Measurements from ENCODE around the gene CALR3.
"Not testable (repeated sequence)": the region's sequence is repeated elsewhere in the genome, so short reads cannot be mapped to it uniquely, and the experiment has no call there.

CALR3 gene

GRCh38 chr19:16456652-16457194 lies 39.2 kb downstream of the CALR3 start:
- DNase-seq (ENCODE audit: low read depth): no peak

- no peak for DNase-seq (ENCODE audit: low read depth)
Measured at GRCh38 chr19:16455489-16455888, 40.5 kb downstream of the CALR3 start.

GRCh38 chr19:16454351-16454918 lies 41.5 kb downstream of the CALR3 start:
- DNase-seq (ENCODE audit: low read depth): no peak

GRCh38 chr19:16452325-16452724 lies 43.6 kb downstream of the CALR3 start:
- DNase-seq (ENCODE audit: low read depth): no peak

GRCh38 chr19:16449330-16449961 lies 46.5 kb downstream of the CALR3 start:
- no peak for DNase-seq (ENCODE audit: low read depth)

- DNase-seq (ENCODE audit: low read depth): not testable (repeated sequence)
Measured at GRCh38 chr19:16448872-16449271, 47.1 kb downstream of the CALR3 start.

GRCh38 chr19:16446724-16447368 lies 49.1 kb downstream of the CALR3 start:
- peak; percentile 78 for DNase-seq (ENCODE audit: low read depth)

- no peak for DNase-seq (ENCODE audit: low read depth)
Measured at GRCh38 chr19:16446108-16446723, 49.8 kb downstream of the CALR3 start.

- DNase-seq (ENCODE audit: low read depth): no peak
Measured at GRCh38 chr19:16445238-16446107, 50.5 kb downstream of the CALR3 start.

- no peak for DNase-seq (ENCODE audit: low read depth)
Measured at GRCh38 chr19:16444269-16444600, 51.7 kb downstream of the CALR3 start.

GRCh38 chr19:16442386-16443276 lies 53.3 kb downstream of the CALR3 start:
- DNase-seq (ENCODE audit: low read depth): no peak

GRCh38 chr19:16441661-16442162 lies 54.3 kb downstream of the CALR3 start:
- no peak for DNase-seq (ENCODE audit: low read depth)

- DNase-seq (ENCODE audit: low read depth): no peak
Measured at GRCh38 chr19:16436780-16437332, 59.1 kb downstream of the CALR3 start.

- no peak for DNase-seq (ENCODE audit: low read depth)
Measured at GRCh38 chr19:16435999-16436650, 59.8 kb downstream of the CALR3 start.

- peak; percentile 95 for DNase-seq (ENCODE audit: low read depth)
Measured at GRCh38 chr19:16435238-16435917, 60.6 kb downstream of the CALR3 start.

- DNase-seq (ENCODE audit: low read depth): no peak
Measured at GRCh38 chr19:16433986-16434385, 62.0 kb downstream of the CALR3 start.

- DNase-seq (ENCODE audit: low read depth): no peak
Measured at GRCh38 chr19:16429759-16430091, 66.2 kb downstream of the CALR3 start.

- no peak for DNase-seq (ENCODE audit: low read depth)
Measured at GRCh38 chr19:16429066-16429758, 66.8 kb downstream of the CALR3 start.

All from stromal cell of bone marrow (primary cell).